Neutrophil (primary cell): ENCODE measurements around the gene PKP3.

Experiments
- H3K27ac ChIP-seq: fragments of 200-600 bp; sonication (generic); 2 replicates; pipeline ENCODE4 v1.5.1; 2016; ENCODE audit warnings: mild to moderate bottlenecking, moderate library complexity
- H3K27me3 ChIP-seq: fragments of 200-600 bp; sonication (generic); 2 replicates; pipeline ENCODE4 v1.6.0; 2016; ENCODE audit warnings: mild to moderate bottlenecking
- H3K36me3 ChIP-seq: fragments of 200-600 bp; sonication (generic); 2 replicates; pipeline ENCODE4 v1.5.1; 2017
- H3K4me1 ChIP-seq, 2 experiments: fragments of 200-600 bp in 1 of 2; sonication (generic) in 1 of 2; 1 replicate in 1 of 2; 2 replicates in 1 of 2; pipeline versions ENCODE4 v1.5.1 to v1.6.1; 2013 to 2016; ENCODE audit warnings: low read depth in 1 of 2, low read length in 1 of 2, mild to moderate bottlenecking in 1 of 2, moderate library complexity in 1 of 2; ENCODE audit not compliant: control insufficient read depth in 1 of 2, insufficient read depth in 1 of 2
- H3K4me3 ChIP-seq, 2 experiments: fragments of 200-600 bp in 1 of 2; sonication (generic) in 1 of 2; 1 replicate in 1 of 2; 2 replicates in 1 of 2; pipeline ENCODE4 v1.5.1; 2013 to 2016; ENCODE audit warnings: low read depth in 1 of 2, low read length in 1 of 2, mild to moderate bottlenecking in 1 of 2, moderate library complexity in 1 of 2
- H3K9me3 ChIP-seq: fragments of 200-600 bp; sonication (generic); 2 replicates; pipeline ENCODE4 v1.5.1; 2016
- TF ChIP-seq, protein P1 (sequence below): fragments of 200-600 bp; sonication (generic); IDR thresholded peaks from 2 replicates; pipeline ENCODE4 v1.5.1; 2016; ENCODE audit warnings: antibody characterized with exemption

Gene PKP3

DNA sequence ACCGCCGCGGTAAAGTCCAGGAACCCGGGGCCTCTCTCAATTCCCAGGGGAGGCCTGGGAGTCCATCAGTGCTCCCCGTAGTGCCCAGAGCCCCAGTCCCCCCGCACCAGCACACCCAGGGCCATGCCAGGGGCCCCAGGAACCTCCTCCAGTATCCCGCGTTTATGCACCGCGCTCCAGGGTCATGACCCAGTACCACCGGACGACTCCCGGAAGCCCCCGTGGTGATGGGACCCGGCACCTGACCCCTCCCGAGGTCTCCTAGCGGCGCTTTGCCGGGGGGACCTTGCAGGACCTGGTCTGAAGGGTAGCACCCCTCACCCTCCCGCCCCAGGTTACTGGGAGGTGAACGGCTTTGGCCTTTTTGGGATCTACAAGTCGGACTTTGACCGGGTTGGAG is 13.5 kb upstream of the PKP3 start:
- Histone ChIP-seq H3K4me1 (no peaks in the 10 kb centered on the region), H3K27ac (no peak overlapping the region), H3K36me3 (no peaks in the 10 kb centered on the region), H3K4me3 (no peak overlapping the region), H3K9me3 (no peaks in the 10 kb centered on the region), H3K27me3 (peaks cover 34% of the 10 kb centered on the region)
- TF ChIP-seq, protein P1, sequence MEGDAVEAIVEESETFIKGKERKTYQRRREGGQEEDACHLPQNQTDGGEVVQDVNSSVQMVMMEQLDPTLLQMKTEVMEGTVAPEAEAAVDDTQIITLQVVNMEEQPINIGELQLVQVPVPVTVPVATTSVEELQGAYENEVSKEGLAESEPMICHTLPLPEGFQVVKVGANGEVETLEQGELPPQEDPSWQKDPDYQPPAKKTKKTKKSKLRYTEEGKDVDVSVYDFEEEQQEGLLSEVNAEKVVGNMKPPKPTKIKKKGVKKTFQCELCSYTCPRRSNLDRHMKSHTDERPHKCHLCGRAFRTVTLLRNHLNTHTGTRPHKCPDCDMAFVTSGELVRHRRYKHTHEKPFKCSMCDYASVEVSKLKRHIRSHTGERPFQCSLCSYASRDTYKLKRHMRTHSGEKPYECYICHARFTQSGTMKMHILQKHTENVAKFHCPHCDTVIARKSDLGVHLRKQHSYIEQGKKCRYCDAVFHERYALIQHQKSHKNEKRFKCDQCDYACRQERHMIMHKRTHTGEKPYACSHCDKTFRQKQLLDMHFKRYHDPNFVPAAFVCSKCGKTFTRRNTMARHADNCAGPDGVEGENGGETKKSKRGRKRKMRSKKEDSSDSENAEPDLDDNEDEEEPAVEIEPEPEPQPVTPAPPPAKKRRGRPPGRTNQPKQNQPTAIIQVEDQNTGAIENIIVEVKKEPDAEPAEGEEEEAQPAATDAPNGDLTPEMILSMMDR = no peak

DNA sequence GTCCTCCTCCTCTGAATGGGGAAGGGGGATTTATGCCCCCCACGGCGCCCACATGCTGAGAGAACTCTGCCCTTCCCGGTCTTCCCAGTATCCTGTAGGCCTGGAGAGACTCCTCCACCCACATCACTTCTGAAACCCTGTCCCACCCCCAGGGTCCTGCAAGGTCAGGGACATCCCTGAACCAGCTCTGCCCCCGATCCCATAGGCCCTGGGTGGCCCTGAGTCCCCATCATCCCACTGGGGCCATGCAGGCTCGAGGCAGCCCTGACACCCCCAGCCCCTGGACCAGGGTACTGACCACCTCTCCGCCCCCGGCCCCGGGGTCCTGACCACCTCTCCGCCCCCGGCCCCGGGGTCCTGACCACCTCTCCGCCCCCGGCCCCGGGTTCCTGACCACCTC is 13.0 kb upstream of the PKP3 start:
- peaks cover 34% of the 10 kb centered on the region for H3K27me3 ChIP-seq
- TF ChIP-seq, protein P1 = no peak
- peaks cover 4% of the 10 kb centered on the region for H3K9me3 ChIP-seq
- H3K36me3 ChIP-seq = no peaks in the 10 kb centered on the region
- no peak overlapping the region for H3K4me3 ChIP-seq
- H3K27ac ChIP-seq = no peak overlapping the region
- H3K4me1 ChIP-seq = no peaks in the 10 kb centered on the region

DNA sequence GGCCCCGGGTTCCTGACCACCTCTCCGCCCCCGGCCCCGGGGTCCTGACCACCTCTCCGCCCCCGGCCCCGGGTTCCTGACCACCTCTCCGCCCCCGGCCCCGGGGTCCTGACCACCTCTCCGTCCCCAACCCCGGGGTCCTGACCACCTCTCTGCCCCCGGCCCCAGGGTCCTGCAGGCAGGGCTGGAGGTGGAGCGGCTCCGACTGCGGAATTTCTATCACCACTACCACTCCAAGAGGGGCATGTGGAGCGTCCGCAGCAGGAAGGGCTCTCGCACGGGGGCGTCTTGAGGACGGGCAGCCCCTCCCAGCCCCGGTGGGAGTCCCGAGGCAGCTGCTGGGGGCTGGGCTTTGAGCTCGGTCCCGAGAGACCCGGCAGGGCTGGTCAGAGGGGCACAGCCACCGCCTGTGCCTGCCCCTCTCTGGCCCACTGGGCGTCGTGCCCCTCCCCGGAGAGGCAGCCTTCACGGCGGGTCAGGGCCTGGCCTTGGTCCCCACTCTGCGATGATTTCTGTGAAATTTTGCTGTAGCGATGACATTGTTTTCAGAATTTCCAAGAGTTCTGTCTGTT is 12.4 kb upstream of the PKP3 start:
- peaks cover 5% of the 10 kb centered on the region for H3K9me3 ChIP-seq
- peaks cover 34% of the 10 kb centered on the region for H3K27me3 ChIP-seq
- H3K27ac ChIP-seq = no peak overlapping the region
- H3K36me3 ChIP-seq = no peaks in the 10 kb centered on the region
- TF ChIP-seq, protein P1 = no peak
- H3K4me3 ChIP-seq = no peak overlapping the region
- no peaks in the 10 kb centered on the region for H3K4me1 ChIP-seq

DNA sequence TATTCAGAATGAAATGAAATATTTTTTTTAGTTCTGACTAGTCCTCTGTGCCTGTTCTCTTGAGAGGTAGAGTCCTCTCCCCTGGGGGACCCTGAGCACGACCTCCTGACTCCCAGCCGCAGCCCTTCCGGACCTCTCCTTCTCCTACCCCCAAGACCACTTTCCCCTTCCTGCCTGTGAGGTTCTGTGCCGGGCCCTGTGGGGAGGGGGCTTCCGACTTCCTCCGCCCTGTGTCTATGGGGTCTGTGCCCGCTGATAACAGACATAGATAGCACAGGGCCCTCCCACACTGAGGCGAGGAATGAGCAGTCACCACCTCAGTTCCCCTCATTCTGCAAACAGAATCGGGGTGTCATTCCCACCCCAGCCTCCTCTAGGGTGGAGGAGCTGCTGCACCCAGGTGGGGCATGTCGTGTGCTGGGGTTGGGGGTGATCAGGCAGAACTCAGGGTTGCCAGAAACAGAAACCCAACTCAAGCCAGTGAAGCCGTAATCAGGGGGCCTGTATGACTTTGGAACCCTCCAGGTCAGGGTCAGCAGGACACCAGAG is 11.9 kb upstream of the PKP3 start:
- TF ChIP-seq, protein P1 = no peak
- Histone ChIP-seq H3K9me3 (peaks cover 5% of the 10 kb centered on the region), H3K27ac (no peak overlapping the region), H3K36me3 (no peaks in the 10 kb centered on the region), H3K4me1 (no peaks in the 10 kb centered on the region), H3K4me3 (no peak overlapping the region), H3K27me3 (peaks cover 34% of the 10 kb centered on the region)

DNA sequence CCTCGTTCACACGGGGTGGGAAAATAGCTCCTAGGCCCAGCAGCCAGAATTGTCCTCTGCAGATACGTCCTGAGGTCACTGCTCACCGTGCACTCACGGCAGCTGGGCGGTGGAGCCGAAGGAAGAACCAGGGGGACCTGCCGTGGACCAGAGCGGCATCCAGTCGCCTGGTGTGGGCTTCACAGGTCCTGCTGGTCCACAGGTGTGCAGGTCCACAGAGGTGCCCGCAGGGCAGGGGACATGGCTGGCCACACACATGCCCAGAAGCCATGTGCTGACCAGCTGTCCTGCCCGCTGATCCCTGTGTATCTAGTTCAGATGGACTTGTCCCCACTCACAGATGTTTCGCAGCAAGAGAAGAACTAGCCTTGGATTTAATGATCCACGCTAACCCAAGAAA is 10.6 kb upstream of the PKP3 start:
- peaks cover 37% of the 10 kb centered on the region for H3K27me3 ChIP-seq
- H3K4me1 ChIP-seq = no peaks in the 10 kb centered on the region
- TF ChIP-seq, protein P1 = no peak

More for the DNA sequence above, 10.6 kb upstream of the PKP3 start:
- Histone ChIP-seq H3K36me3 (no peaks in the 10 kb centered on the region), H3K4me3 (no peak overlapping the region), H3K27ac (no peak overlapping the region), H3K9me3 (peaks cover 5% of the 10 kb centered on the region)
